Kidney epithelial cell (primary cell): ENCODE data around the gene MS4A5. TPM values are rescaled to one million over a fixed set of nuclear protein-coding genes. Genes with fewer than 3 reads are reported as not detected.
A peak's percentile ranks its signal among the peaks of the same experiment; 100 is the strongest.

Experiments used
- DNase-seq: peaks from one replicate; pipeline ENCODE4 v3.0.0-alpha.2; 2010; ENCODE audit warnings: low read depth
- H3K27me3 ChIP-seq: 2 replicates; pipeline ENCODE4 v1.6.0; 2011; ENCODE audit warnings: low read length; ENCODE audit not compliant: control insufficient read depth, insufficient read depth
- H3K36me3 ChIP-seq: 2 replicates; pipeline ENCODE4 v1.5.1; 2011; ENCODE audit warnings: low read length; ENCODE audit not compliant: control insufficient read depth, insufficient read depth
- H3K4me3 ChIP-seq: 2 replicates; pipeline ENCODE4 v1.5.1; 2011; ENCODE audit warnings: low read depth, mild to moderate bottlenecking, control low read depth, low read length
- CTCF ChIP-seq: IDR thresholded peaks from 2 replicates; pipeline ENCODE4 v1.5.1; 2011; ENCODE audit warnings: mild to moderate bottlenecking, moderate library complexity, low read length, control low read depth, inconsistent platforms; ENCODE audit not compliant: insufficient read depth, poor library complexity, severe bottlenecking
- total RNA-seq: library from RNA; depleted of rRNA; stranded (reverse); fragments of >200 nt; gene quantifications from 2 replicates; pipeline ENCODE4 v1.2.3, GENCODE V29; 2015

Gene MS4A5
- total RNA-seq, 1 donor from 2014 or later, result not detected

GRCh38 chr11:60485987-60486386 lies 56.6 kb downstream of the MS4A5 start:
- H3K4me3 ChIP-seq, result no peak overlapping the region
- no peak for DNase-seq

DNA sequence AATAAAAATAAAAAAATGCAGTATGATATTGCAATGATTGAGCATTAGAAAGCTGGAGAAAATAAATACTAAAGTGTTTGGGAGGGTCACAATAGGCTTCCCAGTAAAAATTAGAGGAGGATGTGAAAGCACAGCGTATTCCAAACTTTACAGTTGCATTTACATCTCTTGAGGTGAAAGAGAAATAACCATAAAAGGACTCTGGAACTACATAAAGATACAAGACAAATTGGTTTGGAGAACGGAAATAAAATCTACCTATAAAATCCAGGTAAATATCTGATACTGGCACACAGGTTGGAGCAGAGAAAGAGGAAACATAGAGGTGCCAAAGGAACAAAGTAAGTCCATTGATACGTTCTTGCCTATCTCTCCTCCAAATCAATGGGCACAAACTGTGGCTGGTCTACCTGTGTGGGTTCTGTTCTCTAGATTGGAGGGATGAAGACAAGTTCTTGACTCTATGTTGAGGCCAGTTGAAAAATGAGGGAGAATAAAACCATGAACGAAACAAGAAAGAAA lies 63.2 kb downstream of the MS4A5 start, which contains the start of gene MS4A12:
Gene MS4A12, plus strand, starts transcription at position 291 of the 522 bp plus-strand sequence. CDS start 4,541 bp downstream, outside the sequence.
- Histone ChIP-seq H3K4me3 (no peak within 1 kb of the TSS), H3K27me3 (no peaks in the 10 kb centered on the region), H3K36me3 (no peaks in the 10 kb centered on the region)
- DNase-seq, result no peak
- no peak for TF ChIP-seq CTCF

More at GRCh38 chr11:60485987-60486386, 56.6 kb downstream of the MS4A5 start:
- peak; percentile 1 for TF ChIP-seq CTCF
- no peaks in the 10 kb centered on the region for H3K36me3 ChIP-seq
- H3K27me3 ChIP-seq, result no peaks in the 10 kb centered on the region

DNA sequence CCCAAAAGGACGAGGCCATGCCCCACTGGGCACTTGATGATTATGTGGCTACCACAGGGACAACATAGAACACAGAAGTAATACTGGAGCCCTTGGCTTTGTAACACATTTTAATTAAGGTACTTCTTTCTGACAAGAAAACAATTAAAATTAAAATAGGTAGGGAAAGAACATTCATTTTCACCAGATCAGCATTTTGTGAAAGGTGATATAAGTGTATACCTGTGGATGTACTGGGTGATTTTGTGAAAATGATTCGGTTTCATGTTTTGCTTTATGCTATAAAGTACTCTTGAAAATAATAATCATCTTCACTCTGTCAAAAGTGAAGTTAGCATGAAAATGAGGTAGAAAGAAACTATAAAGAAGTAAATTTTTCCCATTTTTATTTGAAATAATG lies 64.1 kb downstream of the MS4A5 start:
- H3K27me3 ChIP-seq, result no peaks in the 10 kb centered on the region
- TF ChIP-seq CTCF, result no peak
- no peak overlapping the region for H3K4me3 ChIP-seq
- no peaks in the 10 kb centered on the region for H3K36me3 ChIP-seq
- DNase-seq, result no peak

Other genes with a start within 250 kb of the MS4A5 start
- 0.55 and 2.3 TPM in 2 replicates for gene MS4A6A, start 246.5 kb upstream of the MS4A5 start, total RNA-seq
- not detected in 2 replicates for gene MS4A4E, start 186.4 kb upstream of the MS4A5 start, total RNA-seq
- gene MS4A4A, start 148.9 kb upstream of the MS4A5 start, total RNA-seq, result 0.27 TPM in 1 of 2 replicates, not detected in the other
- gene MS4A6E, start 102.3 kb upstream of the MS4A5 start, total RNA-seq, result not detected in 2 replicates
- not detected in 2 replicates for gene MS4A7, start 51.0 kb upstream of the MS4A5 start, total RNA-seq
- not detected in 2 replicates for gene MS4A14, start 33.1 kb upstream of the MS4A5 start, total RNA-seq
- gene MS4A1, start 26.3 kb downstream of the MS4A5 start, total RNA-seq, result not detected in 2 replicates
- not detected in 2 replicates for gene MS4A12, start 63.2 kb downstream of the MS4A5 start, total RNA-seq
- gene MS4A13, start 85.8 kb downstream of the MS4A5 start, total RNA-seq, result not detected in 2 replicates